SH-SY5Y (cell line): Measurements from ENCODE around the gene MYF6.

Experiments used
- GATA2 ChIP-seq: IDR thresholded peaks from 2 replicates; pipeline ENCODE4 v1.6.1; 2011; ENCODE audit warnings: mild to moderate bottlenecking, low read depth, low read length
- GATA3 ChIP-seq: IDR thresholded peaks from 2 replicates; pipeline ENCODE4 v1.6.1; 2011; ENCODE audit warnings: low read depth, mild to moderate bottlenecking, low read length, moderate library complexity

GRCh38 chr12:80712866-80713265 lies 5.4 kb downstream of the MYF6 start:
- no peak for TF ChIP-seq GATA3
- TF ChIP-seq GATA2: no peak
